Measurements from ENCODE around the gene MAP4K4.

GRCh38 chr2:101704046-101704466, 6.5 kb downstream of the MAP4K4 start:
- TF ChIP-seq GATA2 (IDR thresholded peaks at IDR 0.05; ENCODE audit: low read depth, low read length) (no peak), GATA3 (IDR thresholded peaks at IDR 0.05; ENCODE audit: low read depth, low read length) (no peak)

Measured in SH-SY5Y (cell line).